HG03025 (cell line): ENCODE measurements around the gene GATA2.

Experiments used
- ATAC-seq: cut with Tn5 transposase; IDR thresholded peaks from one replicate; pipeline ENCODE4 v1.9.1; 2021; ENCODE audit warnings: mild to moderate bottlenecking, moderate library complexity; ENCODE audit not compliant: unreplicated experiment, low FRiP score

The GATA2 gene

GRCh38 chr3:128461731-128462130, 31.3 kb downstream of the GATA2 start:
- ATAC-seq = no peak

- no peak for ATAC-seq
Observed at GRCh38 chr3:128459461-128459820, 33.6 kb downstream of the GATA2 start.

GRCh38 chr3:128458746-128459460, 34.1 kb downstream of the GATA2 start:
- no peak for ATAC-seq

- no peak for ATAC-seq
Observed at GRCh38 chr3:128457937-128458336, 35.1 kb downstream of the GATA2 start.

GRCh38 chr3:128456776-128457715, 36.0 kb downstream of the GATA2 start:
- no peak for ATAC-seq

GRCh38 chr3:128455786-128456748, 36.9 kb downstream of the GATA2 start:
- ATAC-seq = no peak

- ATAC-seq = no peak
Observed at GRCh38 chr3:128455116-128455515, 37.9 kb downstream of the GATA2 start.

- no peak for ATAC-seq
Observed at GRCh38 chr3:128454310-128454618, 38.7 kb downstream of the GATA2 start.

- ATAC-seq = no peak
Observed at GRCh38 chr3:128453501-128454309, 39.3 kb downstream of the GATA2 start.

- no peak for ATAC-seq
Observed at GRCh38 chr3:128452678-128453275, 40.2 kb downstream of the GATA2 start.

GRCh38 chr3:128452120-128452519, 40.9 kb downstream of the GATA2 start:
- no peak for ATAC-seq

- ATAC-seq = no peak
Observed at GRCh38 chr3:128449111-128449638, 43.8 kb downstream of the GATA2 start.

GRCh38 chr3:128448491-128448890, 44.5 kb downstream of the GATA2 start:
- ATAC-seq = no peak

- ATAC-seq = no peak
Observed at GRCh38 chr3:128447561-128448013, 45.4 kb downstream of the GATA2 start.

GRCh38 chr3:128446821-128447220, 46.2 kb downstream of the GATA2 start:
- ATAC-seq = no peak

GRCh38 chr3:128445357-128445756, 47.6 kb downstream of the GATA2 start:
- ATAC-seq = no peak

GRCh38 chr3:128443771-128444170, 49.2 kb downstream of the GATA2 start:
- ATAC-seq = no peak

GRCh38 chr3:128442949-128443348, 50.1 kb downstream of the GATA2 start:
- no peak for ATAC-seq

- no peak for ATAC-seq
Observed at GRCh38 chr3:128442070-128442469, 50.9 kb downstream of the GATA2 start.
